ENCODE measurements around the gene HDGFL3.
A peak's percentile ranks its signal among the peaks of the same experiment; 100 is the strongest.

The HDGFL3 gene

DNA sequence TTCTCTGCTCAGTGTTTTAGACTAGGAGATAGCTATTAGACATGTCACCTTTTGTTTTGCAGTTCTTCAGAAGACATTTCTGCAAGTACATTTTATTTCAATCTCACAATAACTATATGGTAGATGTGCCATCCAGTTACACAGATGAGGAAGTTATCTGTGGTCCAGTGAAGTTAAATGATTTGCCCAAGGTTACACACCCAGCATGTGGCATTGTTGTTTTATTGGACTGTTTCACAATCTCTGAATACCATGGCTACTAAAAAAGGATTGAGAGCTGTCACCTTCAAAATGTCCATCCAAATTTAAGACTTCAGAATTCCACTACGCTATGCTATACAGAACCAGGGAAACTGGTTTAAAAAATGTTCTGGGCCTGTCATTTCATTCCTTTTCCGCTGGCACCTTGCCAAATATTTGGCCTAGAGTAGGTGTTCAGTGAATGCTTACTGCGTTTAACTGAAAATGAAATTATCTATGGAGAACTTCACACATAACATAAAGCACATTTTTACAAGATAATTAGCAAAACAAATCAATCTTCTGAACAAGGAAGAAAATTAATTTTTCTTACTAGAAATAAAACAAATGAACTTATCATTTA lies 80.0 kb downstream of the HDGFL3 start:
- DNase-seq (ENCODE audit: low read depth), result no peak

DNA sequence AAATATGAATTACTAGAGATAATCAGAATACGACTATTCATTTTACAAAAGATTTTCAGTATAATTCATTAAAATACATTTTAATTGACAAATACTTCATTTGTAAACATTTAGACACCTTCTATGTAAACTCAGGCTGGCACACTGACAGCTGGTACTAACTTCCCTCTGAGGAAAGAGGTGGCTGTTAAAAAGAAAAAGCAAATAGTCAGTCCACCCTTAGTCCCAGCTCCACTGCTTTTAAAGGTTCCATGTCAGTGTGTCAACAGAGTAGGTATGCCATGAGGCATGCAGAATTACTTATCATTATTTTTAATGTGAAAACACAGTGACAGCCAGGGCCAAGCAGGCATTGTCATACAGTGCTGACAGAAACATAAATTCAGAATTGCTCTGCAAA lies 84.1 kb downstream of the HDGFL3 start:
- DNase-seq (ENCODE audit: low read depth), result no peak

- DNase-seq (ENCODE audit: low read depth), result no peak
Measured at GRCh38 chr15:83119968-83120581, 87.5 kb downstream of the HDGFL3 start.

- DNase-seq (ENCODE audit: low read depth), result no peak
Measured at GRCh38 chr15:83118968-83119367, 88.7 kb downstream of the HDGFL3 start.

DNA sequence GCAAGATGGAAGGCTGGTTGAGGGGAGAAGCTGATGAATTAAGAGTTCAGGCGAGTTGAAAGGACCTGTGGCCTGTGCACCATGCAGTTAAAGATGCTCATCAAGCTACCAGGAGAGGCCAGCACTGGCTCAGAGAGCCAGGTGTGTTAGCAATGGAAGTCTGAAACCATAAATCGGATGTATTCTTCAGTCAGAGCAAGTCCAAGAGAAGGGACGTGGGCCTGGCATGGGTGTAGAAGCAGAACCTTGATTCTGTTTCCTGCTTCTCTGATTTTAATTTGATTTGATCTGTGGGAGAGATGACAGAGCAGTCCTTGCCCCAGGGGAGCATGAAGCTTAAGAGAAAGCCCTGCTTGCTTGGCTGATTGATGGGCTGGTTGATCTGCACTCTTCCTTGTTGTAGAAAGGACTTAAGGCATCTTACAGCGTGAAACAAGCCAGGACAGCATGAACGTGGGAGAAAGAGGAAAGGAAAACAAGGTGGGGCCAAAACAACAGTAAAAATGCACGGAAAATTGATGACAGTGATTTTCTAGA lies 89.3 kb downstream of the HDGFL3 start:
- no peak for DNase-seq (ENCODE audit: low read depth)

- no peak for DNase-seq (ENCODE audit: low read depth)
Measured at GRCh38 chr15:83115831-83116565, 91.6 kb downstream of the HDGFL3 start.

- DNase-seq (ENCODE audit: low read depth), result no peak
Measured at GRCh38 chr15:83115410-83115809, 92.2 kb downstream of the HDGFL3 start.

GRCh38 chr15:83114856-83115255 lies 92.8 kb downstream of the HDGFL3 start:
- no peak for DNase-seq (ENCODE audit: low read depth)

DNA sequence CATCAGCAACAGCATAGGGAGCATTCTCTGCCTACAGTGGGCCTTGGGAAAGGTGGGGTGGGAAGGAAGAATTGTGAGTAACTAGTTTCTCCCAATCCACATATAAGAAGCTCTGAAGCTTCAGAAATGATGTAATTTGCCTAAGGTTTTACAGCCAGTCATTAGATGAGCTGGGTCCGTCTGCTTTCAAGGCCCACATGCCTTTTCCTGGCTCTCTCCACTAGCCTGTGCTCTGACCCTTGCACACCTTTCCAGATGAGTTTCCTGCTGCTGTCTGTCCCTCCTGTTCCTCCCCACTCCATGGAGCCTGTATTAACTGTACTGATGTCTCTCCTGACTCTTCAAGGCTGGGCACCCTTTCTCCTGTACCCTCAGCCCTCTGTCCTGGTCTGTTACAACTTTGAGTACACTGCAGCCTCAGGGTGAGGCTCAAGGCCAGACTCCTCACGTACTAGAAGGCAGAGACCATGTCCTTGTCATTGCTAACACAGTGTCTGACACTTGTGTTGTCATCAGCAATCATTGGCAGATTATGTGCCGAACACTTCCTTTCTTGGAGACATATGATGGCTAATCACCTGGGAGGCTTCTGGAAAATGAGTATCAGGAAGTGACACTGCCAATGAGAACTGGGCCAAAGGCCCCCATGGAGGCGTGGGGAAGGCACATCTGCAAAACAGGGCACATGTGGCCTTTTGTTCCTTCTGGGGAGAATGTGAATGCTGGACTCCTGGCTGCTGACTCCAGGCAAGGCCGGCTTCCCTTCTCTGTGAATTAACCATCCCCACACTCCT lies 93.5 kb downstream of the HDGFL3 start:
- DNase-seq (ENCODE audit: low read depth), result no peak

GRCh38 chr15:83112956-83113299 lies 94.7 kb downstream of the HDGFL3 start:
- no peak for DNase-seq (ENCODE audit: low read depth)

DNA sequence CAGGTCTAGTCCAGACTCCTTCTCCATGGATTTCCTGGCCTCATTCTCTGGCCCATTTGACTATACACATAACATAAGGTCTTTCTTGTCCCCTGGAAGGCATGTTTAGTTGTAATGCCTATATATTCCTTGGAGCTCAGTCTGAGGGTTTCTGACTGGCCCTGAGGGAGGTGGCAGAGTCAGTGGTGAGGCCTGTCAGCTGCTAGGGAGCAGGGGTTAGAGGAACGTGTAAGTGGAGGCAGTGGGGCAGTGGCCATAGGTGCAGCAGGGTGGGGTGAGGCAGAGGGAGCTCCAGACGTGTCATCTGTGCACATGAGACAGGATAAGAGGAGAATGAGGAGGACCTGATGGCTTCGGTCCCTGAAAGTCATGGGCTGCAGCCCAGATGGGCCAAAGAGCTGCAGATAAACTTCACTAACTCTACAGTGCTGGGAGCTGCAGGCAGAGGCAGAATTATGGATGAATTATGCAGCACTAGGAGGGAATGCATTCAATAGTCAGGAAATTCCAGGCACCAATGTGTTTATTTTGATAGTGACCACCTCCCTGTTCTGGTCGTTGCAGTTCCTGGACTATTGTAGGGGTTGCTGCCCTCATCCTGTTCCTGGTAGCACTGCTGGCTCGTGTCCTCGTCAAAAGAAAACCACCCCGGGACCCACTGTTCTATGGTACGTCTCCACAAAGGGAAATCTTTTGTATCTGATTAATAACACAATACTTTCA lies 95.2 kb downstream of the HDGFL3 start:
- peak; percentile 13 for DNase-seq (ENCODE audit: low read depth)

GRCh38 chr15:83111149-83111548 lies 96.5 kb downstream of the HDGFL3 start:
- DNase-seq (ENCODE audit: low read depth), result no peak

DNA sequence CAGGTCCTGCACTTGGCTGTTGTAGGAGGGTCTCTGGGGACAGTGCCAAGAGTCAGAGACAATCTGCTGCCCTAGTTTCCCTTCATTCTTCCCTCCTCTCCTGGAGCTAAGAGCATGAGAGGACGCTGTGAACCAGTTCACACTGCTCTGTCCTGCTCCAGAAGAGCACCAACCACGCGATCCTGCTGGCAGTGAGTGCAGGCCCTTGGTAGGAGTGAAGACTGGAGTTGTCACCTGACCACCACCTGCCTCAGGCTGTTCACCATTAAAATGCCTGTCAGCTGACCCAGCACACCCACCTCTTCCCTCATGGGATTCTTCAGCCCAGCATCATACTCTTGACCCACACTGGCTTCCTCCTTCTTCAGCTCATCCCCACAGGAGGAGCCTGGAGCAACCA lies 97.2 kb downstream of the HDGFL3 start:
- DNase-seq (ENCODE audit: low read depth), result no peak

DNA sequence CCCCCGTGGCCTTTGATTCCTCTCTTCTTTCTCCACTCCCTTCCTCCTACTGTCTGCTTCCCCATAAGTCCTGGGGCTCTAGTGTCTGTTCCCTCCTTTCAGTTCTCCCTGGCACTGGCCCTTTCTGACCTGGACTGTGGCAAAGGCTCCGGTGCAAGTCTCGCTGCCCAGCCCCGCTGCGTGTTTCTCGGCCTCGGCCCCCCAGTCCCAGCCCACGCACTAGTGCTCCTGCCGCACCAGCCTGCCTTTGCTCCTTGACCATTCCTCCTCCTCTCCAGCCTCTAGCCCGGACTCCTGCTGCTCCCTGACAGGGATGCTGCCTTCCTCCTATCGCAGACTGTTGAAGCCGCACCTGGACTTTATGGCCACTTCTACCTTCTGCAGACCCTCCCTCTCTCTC lies 98.1 kb downstream of the HDGFL3 start:
- no peak for DNase-seq (ENCODE audit: low read depth)

GRCh38 chr15:83108266-83109219 lies 99.1 kb downstream of the HDGFL3 start:
- DNase-seq (ENCODE audit: low read depth), result no peak

GRCh38 chr15:83107841-83108181 lies 99.8 kb downstream of the HDGFL3 start:
- DNase-seq (ENCODE audit: low read depth), result no peak

DNA sequence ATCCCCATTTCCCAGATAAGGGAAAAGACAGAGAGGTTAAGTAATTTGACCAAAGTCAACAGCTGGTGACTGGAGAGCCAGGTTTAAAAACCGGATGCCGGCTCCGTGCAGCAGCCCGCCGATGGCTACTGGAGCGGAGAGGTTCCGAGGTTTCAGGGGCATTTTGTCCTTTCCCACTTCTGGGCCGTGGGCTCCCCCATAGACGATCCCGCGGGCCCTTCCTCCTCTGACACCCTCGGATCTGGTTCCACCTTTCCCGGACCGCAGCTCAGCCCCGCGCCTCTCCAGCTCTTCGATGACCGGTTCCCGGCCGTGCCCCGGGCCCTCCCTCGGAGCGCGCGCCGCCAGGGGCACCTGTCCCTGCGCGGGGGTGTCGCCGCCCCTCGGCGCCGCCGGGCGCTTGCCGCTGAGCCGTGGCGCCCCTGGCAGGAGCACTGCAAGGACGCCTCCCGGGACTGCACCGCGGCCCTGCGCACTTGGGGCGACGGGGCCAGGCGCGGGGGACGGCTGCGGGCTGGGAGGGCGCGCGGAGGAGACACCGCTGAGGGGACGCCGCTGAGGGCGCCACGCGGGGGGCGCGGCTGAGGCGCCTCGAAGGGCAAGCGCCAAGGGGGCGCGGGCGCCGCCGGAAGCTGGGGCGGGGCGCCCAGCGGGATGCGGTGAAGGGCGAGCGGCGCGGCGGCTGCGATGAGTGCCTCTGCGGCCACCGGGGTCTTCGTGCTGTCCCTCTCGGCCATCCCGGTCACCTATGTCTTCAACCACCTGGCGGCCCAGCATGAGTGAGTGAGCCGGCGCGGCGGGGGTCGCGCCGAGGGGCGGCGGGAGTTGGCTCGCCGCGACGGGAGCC lies 100.4 kb downstream of the HDGFL3 start, which contains the start of gene TM6SF1:
Gene TM6SF1 (plus strand): TSS at position 652 of the 847 bp plus-strand sequence. CDS start 36 bp downstream, at position 688.
- DNase-seq (ENCODE audit: low read depth), result no peak

- DNase-seq (ENCODE audit: low read depth), result no peak
Measured at GRCh38 chr15:83105440-83105839, 102.2 kb downstream of the HDGFL3 start.

- DNase-seq (ENCODE audit: low read depth), result no peak
Measured at GRCh38 chr15:83104141-83104540, 103.5 kb downstream of the HDGFL3 start.

DNA sequence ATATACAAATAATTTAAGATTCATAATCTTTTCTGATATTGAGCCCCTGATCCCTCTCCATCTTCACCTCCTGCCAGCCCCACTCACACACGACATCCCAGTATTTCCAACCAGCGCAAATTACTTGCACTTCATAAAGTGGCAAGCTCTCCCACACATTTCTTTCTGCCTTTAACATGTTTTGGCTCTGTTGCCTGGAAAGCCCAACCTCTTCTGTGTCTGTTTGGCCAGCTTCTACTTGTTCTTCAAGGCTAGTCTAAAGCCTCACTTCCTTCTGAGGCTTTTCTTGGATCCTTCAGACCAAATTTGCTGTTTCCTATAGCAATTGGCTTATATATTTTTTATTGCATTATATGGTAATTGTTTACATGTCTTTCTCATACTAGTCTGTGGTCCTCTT lies 105.3 kb downstream of the HDGFL3 start:
- no peak for DNase-seq (ENCODE audit: low read depth)

Measured in stromal cell of bone marrow (primary cell).